EH (cell line): Measurements from ENCODE around the gene ZNF578.
"Not testable (repeated sequence)": the region's sequence is repeated elsewhere in the genome, so short reads cannot be mapped to it uniquely, and the experiment has no call there.

Source experiments
- DNase-seq: peaks from one replicate; pipeline ENCODE4 v3.0.0-alpha.2; 2015; ENCODE audit warnings: low read depth

Gene ZNF578

GRCh38 chr19:52561611-52562010 lies 108.3 kb downstream of the ZNF578 start:
- not testable (repeated sequence) for DNase-seq
